Measurements from ENCODE around the gene SKI. TPM values are rescaled to one million over a fixed set of nuclear protein-coding genes. Genes with fewer than 3 reads are reported as not detected.

The SKI gene
- total and polyA plus RNA-seq, 2 of the 8 experiments (the other 6 are each of a cell fraction or from before 2014, with no cell fraction given) = 8.3 to 87.6 TPM

- TF ChIP-seq, protein P1, sequence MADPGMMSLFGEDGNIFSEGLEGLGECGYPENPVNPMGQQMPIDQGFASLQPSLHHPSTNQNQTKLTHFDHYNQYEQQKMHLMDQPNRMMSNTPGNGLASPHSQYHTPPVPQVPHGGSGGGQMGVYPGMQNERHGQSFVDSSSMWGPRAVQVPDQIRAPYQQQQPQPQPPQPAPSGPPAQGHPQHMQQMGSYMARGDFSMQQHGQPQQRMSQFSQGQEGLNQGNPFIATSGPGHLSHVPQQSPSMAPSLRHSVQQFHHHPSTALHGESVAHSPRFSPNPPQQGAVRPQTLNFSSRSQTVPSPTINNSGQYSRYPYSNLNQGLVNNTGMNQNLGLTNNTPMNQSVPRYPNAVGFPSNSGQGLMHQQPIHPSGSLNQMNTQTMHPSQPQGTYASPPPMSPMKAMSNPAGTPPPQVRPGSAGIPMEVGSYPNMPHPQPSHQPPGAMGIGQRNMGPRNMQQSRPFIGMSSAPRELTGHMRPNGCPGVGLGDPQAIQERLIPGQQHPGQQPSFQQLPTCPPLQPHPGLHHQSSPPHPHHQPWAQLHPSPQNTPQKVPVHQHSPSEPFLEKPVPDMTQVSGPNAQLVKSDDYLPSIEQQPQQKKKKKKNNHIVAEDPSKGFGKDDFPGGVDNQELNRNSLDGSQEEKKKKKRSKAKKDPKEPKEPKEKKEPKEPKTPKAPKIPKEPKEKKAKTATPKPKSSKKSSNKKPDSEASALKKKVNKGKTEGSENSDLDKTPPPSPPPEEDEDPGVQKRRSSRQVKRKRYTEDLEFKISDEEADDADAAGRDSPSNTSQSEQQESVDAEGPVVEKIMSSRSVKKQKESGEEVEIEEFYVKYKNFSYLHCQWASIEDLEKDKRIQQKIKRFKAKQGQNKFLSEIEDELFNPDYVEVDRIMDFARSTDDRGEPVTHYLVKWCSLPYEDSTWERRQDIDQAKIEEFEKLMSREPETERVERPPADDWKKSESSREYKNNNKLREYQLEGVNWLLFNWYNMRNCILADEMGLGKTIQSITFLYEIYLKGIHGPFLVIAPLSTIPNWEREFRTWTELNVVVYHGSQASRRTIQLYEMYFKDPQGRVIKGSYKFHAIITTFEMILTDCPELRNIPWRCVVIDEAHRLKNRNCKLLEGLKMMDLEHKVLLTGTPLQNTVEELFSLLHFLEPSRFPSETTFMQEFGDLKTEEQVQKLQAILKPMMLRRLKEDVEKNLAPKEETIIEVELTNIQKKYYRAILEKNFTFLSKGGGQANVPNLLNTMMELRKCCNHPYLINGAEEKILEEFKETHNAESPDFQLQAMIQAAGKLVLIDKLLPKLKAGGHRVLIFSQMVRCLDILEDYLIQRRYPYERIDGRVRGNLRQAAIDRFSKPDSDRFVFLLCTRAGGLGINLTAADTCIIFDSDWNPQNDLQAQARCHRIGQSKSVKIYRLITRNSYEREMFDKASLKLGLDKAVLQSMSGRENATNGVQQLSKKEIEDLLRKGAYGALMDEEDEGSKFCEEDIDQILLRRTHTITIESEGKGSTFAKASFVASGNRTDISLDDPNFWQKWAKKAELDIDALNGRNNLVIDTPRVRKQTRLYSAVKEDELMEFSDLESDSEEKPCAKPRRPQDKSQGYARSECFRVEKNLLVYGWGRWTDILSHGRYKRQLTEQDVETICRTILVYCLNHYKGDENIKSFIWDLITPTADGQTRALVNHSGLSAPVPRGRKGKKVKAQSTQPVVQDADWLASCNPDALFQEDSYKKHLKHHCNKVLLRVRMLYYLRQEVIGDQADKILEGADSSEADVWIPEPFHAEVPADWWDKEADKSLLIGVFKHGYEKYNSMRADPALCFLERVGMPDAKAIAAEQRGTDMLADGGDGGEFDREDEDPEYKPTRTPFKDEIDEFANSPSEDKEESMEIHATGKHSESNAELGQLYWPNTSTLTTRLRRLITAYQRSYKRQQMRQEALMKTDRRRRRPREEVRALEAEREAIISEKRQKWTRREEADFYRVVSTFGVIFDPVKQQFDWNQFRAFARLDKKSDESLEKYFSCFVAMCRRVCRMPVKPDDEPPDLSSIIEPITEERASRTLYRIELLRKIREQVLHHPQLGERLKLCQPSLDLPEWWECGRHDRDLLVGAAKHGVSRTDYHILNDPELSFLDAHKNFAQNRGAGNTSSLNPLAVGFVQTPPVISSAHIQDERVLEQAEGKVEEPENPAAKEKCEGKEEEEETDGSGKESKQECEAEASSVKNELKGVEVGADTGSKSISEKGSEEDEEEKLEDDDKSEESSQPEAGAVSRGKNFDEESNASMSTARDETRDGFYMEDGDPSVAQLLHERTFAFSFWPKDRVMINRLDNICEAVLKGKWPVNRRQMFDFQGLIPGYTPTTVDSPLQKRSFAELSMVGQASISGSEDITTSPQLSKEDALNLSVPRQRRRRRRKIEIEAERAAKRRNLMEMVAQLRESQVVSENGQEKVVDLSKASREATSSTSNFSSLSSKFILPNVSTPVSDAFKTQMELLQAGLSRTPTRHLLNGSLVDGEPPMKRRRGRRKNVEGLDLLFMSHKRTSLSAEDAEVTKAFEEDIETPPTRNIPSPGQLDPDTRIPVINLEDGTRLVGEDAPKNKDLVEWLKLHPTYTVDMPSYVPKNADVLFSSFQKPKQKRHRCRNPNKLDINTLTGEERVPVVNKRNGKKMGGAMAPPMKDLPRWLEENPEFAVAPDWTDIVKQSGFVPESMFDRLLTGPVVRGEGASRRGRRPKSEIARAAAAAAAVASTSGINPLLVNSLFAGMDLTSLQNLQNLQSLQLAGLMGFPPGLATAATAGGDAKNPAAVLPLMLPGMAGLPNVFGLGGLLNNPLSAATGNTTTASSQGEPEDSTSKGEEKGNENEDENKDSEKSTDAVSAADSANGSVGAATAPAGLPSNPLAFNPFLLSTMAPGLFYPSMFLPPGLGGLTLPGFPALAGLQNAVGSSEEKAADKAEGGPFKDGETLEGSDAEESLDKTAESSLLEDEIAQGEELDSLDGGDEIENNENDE (IDR thresholded peaks at IDR 0.05; ENCODE audit: insufficient replicate concordance, low read length) = no peak
- no peak for TF ChIP-seq JUN (IDR thresholded peaks at IDR 0.05; ENCODE audit: low read depth, low read length)
- no peak for TF ChIP-seq CBX8 (IDR thresholded peaks at IDR 0.05; ENCODE audit: borderline replicate concordance, low read depth, low read length)
- no peak for TF ChIP-seq ATF3 (IDR thresholded peaks at IDR 0.05; ENCODE audit: insufficient read depth, low read depth, low read length)
- no peak for TF ChIP-seq HDAC6 (IDR thresholded peaks at IDR 0.05; ENCODE audit: low read depth, low read length)
- no peak for TF ChIP-seq E2F6 (IDR thresholded peaks at IDR 0.05)
- TF ChIP-seq POU5F1 (IDR thresholded peaks at IDR 0.05; ENCODE audit: low read depth, low read length) = no peak
- no peak for TF ChIP-seq SP4 (IDR thresholded peaks at IDR 0.05; ENCODE audit: low read length)
- TF ChIP-seq SP2 (IDR thresholded peaks at IDR 0.05; ENCODE audit: low read length) = no peak
Measured at GRCh38 chr1:2313651-2314261, 85.6 kb downstream of the SKI start (continued).

Measured in H1 (cell line).